ENCODE data around the gene CFL1.

CFL1 gene

GRCh38 chr11:65868076-65868667 is 10.2 kb upstream of the CFL1 start:
- no peak for TF ChIP-seq CTCF (IDR thresholded peaks at IDR 0.05; ENCODE audit: low read depth, low read length)
- peaks cover 26% of the 10 kb centered on the region for H3K36me3 ChIP-seq
- no peaks in the 10 kb centered on the region for H3K27me3 ChIP-seq
- peak overlapping the region; percentile 69 for H3K4me3 ChIP-seq (ENCODE audit: low read depth, low read length)
- peak; percentile 86 for DNase-seq
- peaks cover 13% of the 10 kb centered on the region for H3K4me1 ChIP-seq
- no peaks in the 10 kb centered on the region for H3K9me3 ChIP-seq

DNA sequence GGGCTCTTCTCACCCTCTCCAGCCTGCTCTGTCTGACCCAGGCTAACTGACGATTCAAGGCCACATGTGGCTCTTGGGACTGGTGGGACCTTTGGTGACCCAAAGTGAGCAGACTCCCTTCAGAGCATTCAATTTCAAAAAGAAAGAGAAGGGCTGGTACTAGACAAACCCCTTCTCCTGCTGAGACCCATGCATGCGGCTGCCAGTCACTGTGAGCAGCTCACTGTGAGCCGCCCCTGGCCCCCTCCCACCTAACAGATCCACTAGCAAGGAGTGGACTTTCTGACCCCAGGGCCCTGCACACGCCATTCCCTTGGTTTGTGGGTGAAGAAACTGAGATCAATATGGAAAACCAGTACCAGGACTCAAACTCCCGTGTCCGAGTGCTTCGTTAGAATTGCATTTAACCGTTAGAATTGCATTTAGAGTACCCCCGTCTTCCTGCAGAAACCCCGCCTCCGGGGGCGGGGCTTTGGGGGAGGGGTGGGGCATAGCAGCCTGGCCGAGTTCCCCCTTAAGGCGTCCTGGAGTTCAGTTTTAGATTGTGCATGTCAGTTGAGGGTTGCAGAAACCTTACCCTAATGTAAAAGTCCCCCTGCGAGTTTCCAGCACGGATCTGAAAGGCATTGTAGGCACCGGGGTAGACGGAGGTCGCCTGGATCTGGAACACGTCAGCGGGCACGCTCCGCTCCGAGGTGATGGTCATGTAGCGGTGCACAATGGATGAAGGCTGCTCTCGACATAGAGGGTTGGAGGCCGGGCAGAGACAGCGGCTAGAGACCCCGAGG is 9.5 kb upstream of the CFL1 start:
- Histone ChIP-seq H3K4me1 (peaks cover 13% of the 10 kb centered on the region), H3K9me3 (no peaks in the 10 kb centered on the region), H3K27me3 (no peaks in the 10 kb centered on the region), H3K4me3 (ENCODE audit: low read depth, low read length) (peak overlapping the region; percentile 69), H3K36me3 (peaks cover 33% of the 10 kb centered on the region)
- no peak for TF ChIP-seq CTCF (IDR thresholded peaks at IDR 0.05; ENCODE audit: low read depth, low read length)
- DNase-seq, result peak; percentile 75

GRCh38 chr11:65866509-65867283 is 8.7 kb upstream of the CFL1 start:
- Histone ChIP-seq H3K27me3 (no peaks in the 10 kb centered on the region), H3K4me3 (ENCODE audit: low read depth, low read length) (no peak overlapping the region), H3K4me1 (peaks cover 13% of the 10 kb centered on the region), H3K9me3 (no peaks in the 10 kb centered on the region), H3K36me3 (peaks cover 38% of the 10 kb centered on the region)
- DNase-seq, result no peak
- TF ChIP-seq CTCF (IDR thresholded peaks at IDR 0.05; ENCODE audit: low read depth, low read length), result no peak

DNA sequence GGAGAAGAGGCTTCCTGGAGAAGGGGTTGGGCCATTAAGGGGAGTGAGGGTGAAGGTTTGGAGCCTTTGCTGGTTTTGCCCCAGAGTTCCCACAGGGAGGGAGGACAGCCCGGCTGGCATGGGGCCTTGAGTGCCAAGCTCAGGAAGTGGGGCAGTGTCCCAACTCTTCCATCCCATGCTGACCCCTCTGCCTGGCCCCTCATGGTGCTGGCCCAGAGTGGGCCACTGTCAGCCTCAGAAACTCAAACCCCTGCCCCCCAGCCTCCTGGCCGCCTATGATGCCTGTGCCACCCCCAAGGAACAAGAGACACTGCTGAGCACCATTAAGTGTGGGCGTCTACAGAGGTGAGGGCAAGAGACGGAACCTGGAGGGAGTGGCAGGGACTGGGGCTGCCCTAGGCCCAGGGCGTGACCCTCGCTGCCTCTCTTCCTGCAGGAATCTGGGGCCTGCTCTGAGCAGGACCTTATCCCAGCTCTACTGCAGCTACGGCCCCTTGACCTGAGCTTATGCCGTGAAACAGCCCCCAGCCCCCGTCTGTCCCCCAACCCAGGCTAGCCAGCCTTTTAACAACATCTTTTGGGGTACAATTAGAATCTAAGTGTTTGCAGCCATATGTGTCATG is 7.7 kb upstream of the CFL1 start:
- Histone ChIP-seq H3K36me3 (peaks cover 38% of the 10 kb centered on the region), H3K4me1 (peaks cover 3% of the 10 kb centered on the region), H3K4me3 (ENCODE audit: low read depth, low read length) (no peak overlapping the region), H3K27me3 (no peaks in the 10 kb centered on the region), H3K9me3 (no peaks in the 10 kb centered on the region)
- TF ChIP-seq CTCF (IDR thresholded peaks at IDR 0.05; ENCODE audit: low read depth, low read length), result no peak
- no peak for DNase-seq

- peaks cover 38% of the 10 kb centered on the region for H3K36me3 ChIP-seq
- TF ChIP-seq CTCF (IDR thresholded peaks at IDR 0.05; ENCODE audit: low read depth, low read length), result no peak
- no peaks in the 10 kb centered on the region; the same call in 1 of the 2 replicates for H3K4me1 ChIP-seq
- no peaks in the 10 kb centered on the region for H3K9me3 ChIP-seq
- H3K27me3 ChIP-seq, result no peaks in the 10 kb centered on the region
- no peak for DNase-seq
- no peak overlapping the region for H3K4me3 ChIP-seq (ENCODE audit: low read depth, low read length)
Observed at GRCh38 chr11:65864706-65865471, 6.9 kb upstream of the CFL1 start.

Data from BE2C (cell line).